ENCODE data around the gene CDK4.
A peak's percentile ranks its signal among the peaks of the same experiment; 100 is the strongest.
"Not testable (repeated sequence)": the region's sequence is repeated elsewhere in the genome, so short reads cannot be mapped to it uniquely, and the experiment has no call there.

Gene CDK4

DNA sequence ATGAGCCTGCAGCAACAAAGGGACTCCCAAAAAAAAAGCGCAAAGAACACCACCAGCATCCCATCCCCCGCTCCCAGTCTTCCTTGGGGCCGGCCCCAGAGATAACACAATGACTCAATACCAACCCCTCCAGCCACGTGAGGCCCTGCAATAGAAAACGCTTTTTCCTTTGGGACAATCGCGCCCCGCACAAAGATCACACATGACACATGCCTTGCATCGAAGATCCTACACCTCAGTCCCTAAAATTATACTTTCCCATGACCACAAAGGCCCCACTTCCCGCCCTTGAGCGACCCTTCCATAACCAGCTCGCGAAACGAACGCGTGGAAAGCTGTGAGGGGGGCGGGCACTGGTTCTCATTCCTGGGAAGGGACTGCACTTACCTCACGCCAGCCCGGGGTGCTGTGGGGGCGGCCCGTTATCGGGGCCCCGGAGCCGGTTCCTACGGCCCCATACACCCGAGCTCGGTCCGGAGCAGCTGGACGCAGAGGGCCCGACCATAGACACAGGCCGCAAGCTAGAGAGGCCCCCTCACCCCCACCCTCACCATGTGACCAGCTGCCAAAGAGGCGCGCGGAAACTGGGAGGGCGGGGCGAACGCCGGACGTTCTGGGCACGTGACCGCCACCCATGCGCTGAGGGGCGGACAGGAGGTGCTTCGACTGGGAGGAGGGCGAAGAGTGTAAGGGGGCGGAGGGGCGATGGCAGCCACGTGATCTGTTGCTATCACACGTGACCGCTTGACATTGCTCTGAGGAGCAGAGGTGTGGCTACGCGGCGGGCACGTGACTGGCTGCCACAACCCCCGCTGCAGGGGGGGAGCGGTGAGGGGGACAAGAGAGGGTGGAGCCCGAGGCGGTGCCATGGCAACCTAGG is at the start of gene CDK4:
CDK4 (minus strand) TSS at position 523 of the 880 bp plus-strand sequence. CDS start 593 bp downstream, outside the sequence.
- peak; percentile 99 for DNase-seq

DNA sequence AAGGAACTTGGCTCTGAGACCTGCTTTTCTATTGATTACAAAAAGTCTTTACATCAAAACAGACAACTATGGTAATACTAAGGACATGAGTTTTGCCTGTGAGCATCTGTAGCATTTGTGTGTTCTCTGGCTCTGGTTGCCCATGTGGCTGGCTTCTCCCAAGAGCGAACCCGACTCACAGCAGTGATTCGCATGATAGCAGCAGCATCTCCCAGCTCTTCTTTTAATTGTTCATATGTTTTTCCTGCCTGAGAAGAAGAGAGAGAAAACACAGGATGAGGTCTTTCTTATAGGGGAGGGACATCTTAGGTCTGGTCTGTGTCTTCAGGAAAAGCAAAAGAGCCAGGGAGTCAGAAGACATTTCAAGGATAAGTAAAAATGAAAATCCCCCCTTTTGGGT is 48.9 kb upstream of the CDK4 start:
- no peak for DNase-seq

DNA sequence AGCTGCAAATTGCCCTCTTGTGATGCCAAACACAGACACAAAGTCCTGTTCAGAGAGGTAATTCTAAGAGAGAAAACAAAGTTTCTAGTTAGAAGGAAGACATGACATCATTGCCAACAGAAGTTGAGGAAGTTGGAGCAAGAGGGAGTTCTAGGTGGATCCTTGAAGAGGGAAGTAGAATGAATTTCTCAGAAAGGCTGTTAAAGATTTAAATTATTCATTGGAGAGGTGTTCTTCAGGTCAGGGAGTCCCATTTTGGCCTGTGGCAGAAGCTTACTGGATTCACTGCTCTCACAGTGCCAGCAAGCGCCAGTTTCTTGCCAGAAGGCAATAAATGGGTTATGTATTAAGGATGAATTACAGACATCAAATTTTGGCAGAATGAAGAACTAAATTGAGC is 45.8 kb upstream of the CDK4 start:
- DNase-seq: no peak

- DNase-seq: no peak
These were observed 44.9 kb upstream of the CDK4 start for GRCh38 chr12:57796996-57797395.

GRCh38 chr12:57795354-57795753 is 43.2 kb upstream of the CDK4 start:
- DNase-seq: no peak

- no peak for DNase-seq
These were observed 41.8 kb upstream of the CDK4 start for GRCh38 chr12:57793920-57794319.

GRCh38 chr12:57783861-57784260 is 31.8 kb upstream of the CDK4 start:
- no peak for DNase-seq

DNA sequence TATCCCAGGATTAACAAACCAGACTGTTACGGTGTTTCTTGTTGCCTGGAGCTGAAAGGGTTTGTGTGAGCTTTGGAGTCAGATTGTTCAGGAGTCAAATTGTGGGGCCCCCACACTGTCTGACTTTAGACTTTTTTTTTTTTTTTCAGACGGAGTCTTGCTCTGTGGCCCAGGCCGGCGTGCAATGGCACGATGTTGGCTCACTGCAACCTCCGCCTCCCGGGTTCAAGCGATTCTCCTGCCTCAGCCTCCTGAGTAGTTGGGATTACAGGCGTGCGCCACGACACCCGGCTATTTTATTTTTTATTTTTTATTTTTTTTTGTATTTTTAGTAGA is 31.3 kb upstream of the CDK4 start:
- DNase-seq: no peak

- DNase-seq: peak; percentile 94
These were observed 30.7 kb upstream of the CDK4 start, which contains the start of gene TSFM for GRCh38 chr12:57782608-57783465. Gene TSFM, plus strand, starts transcription at chr12:57782787. Its CDS starts 15 bp downstream, at chr12:57782802.

DNA sequence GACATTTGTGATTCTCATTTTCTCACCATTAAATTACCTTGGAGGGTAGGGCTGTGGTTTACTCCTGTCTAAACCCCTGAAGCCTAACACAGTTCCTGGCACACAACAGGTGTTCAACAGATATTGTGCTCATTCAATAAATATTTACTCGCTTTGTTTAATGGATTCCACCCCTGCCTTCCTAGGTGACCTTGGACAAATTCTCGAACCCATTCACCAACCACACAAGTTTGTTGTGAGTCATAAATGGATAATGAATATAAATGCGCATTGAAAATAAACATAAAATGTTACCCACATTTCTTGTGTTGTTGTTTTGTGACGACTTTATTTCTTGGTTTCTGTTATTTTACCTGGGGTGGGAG is 30.1 kb upstream of the CDK4 start:
- DNase-seq: no peak

- no peak for DNase-seq
These were observed 29.7 kb upstream of the CDK4 start for GRCh38 chr12:57781801-57782200.

DNA sequence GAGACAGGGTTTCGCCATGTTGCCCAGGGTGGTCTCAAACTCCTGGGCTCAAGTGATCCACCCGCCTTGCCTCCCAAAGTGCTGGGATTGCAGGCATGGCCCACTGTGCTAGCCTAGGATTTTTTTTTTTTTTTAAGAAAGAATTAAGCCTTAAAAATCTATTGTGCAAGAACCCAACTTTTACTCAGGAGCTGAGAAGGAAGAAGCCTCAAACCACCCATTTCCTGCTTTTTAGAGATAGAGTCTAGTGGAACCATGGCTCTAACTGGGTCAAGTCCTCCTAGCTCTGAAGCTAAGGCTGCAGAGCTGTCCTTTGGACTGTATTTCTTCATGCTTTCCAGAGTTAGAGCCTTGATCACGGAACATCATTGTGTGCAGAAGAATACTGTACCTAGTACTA is 29.1 kb upstream of the CDK4 start:
- DNase-seq: no peak

- DNase-seq: no peak
These were observed 28.3 kb upstream of the CDK4 start for GRCh38 chr12:57780284-57780897.

GRCh38 chr12:57779736-57780135 is 27.6 kb upstream of the CDK4 start:
- DNase-seq: no peak

- DNase-seq: no peak
These were observed 25.8 kb upstream of the CDK4 start for GRCh38 chr12:57777911-57778310.

DNA sequence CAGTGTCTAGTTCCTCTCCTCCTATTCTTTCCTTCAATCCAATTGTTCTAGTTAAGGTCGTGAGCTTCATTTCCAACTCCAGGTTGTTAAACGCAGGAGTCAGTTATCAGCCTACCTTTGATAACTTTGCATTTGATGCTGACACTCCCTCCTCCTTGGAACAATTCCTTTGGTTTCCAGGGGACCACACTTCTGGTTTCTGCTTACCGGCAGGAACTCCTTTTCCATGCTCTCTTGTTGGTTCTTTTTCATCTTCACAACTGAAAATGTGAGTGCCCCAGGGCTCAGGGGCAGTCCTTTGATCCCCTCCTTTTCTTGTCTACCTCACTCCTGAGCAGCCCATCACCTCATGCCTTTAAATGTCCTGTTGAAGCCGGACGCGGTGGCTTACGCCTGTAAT is 25.3 kb upstream of the CDK4 start:
- no peak for DNase-seq

- DNase-seq: no peak
These were observed 24.1 kb upstream of the CDK4 start for GRCh38 chr12:57776247-57776587.

DNA sequence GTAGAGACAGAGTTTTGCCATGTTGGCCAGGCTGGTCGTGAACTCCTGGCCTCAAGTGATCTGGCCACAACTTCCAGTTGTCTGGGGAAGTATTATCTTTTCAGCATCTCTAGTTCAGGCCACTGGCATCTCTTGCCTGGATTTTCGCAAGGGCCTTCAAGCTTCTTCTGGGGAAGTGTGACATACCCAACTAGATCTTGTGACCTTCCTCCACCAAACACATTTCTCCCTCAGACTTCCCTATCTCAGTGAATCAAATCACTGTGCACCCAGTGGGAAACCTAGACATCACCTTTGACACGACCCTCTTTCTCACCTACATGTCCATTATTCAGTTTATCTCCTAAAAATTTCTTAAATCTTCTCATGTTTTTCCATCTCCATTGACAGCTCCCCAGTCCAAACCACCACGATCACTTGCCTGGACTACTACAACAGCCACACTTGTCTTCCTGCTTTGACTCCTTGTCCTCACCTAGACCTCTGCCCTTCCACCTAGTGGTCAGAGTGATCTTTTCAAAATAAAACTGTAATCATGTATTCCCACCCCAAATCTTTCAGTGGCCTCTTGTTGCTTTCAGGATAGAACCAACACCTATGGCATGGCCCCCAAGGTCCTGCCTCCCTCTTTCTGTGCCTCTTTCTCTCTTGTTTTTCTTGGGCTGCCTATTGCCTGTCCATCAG is 23.6 kb upstream of the CDK4 start:
- no peak for DNase-seq

DNA sequence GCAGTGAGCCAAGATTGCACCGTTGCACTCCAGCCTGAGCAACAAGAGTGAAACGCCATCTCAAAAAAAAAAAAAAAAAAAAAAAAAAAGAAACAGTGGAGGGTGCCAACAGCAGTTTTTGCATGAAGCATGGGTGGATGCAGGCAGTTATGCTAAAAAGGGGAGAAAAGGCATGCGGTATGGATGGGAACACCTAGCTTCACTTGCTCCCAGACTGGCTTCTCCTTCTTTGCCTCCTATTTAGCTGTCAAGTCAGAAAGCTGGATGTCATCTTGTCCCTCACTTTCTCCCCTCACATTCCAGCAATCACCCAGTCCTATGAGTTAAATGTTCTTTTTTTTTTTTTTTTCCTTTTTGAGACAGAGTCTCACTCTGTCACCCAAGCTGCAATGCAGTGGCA is 22.9 kb upstream of the CDK4 start:
- DNase-seq: no peak

DNA sequence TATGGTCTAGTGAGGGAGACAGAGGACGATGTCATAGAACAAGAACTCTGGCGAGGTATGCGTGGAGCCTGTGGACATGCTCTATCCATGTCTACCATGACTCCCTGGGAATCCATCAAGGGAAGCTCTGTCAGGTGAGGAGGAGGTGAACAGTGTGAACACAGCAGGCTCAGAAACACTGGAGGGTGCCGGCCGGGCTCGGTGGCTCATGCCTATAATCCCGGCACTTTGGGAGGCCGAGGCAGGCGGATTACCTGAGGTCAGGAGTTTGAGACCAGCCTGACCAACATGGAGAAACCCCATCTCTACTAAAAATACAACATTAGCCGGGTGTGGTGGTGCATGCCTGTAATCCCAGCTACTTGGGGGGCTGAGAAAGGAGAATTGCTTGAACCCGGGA is 22.5 kb upstream of the CDK4 start:
- DNase-seq: not testable (repeated sequence)

GRCh38 chr12:57772429-57773322 is 20.6 kb upstream of the CDK4 start, which contains the start of gene EEF1AKMT3:
Gene EEF1AKMT3, plus strand, starts transcription at chr12:57772614. Its CDS starts 111 bp downstream, at chr12:57772725.
- DNase-seq: peak; percentile 56

DNA sequence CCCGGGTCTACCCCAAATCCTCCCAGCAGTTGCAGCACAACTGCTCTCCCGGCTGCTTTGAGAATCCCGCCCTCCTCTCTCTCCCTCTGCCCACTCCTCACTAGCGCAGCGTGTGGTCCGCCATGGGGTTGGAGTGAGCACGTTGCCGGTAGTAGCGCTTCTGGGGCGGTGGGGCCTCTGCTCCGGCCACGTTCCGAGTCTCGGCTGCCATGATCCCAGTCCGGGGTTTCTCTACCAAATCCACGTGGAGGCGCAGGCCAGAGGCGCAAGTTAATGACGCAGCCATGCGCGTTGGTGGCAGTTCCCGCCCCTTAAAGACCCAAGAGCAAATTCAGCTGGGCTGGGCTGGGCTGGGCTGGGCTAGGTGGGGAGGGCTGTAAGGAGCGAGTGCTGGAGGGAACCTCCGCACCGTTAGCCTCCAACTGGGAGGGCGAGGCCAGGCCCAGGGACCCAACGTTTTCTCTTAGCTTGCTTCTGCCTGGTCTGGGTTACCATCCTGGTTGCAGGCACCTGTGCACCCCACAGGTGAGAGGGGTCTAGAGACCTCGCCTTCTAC is 19.8 kb upstream of the CDK4 start, which contains the start of gene METTL1:
METTL1 (minus strand) TSS at position 233 of the 556 bp plus-strand sequence; CDS start at position 211, 22 bp downstream.
- peak; percentile 92 for DNase-seq
